Suprapubic skin (tissue), 4 donors: ENCODE data around the gene SNW1.

Experiments
- EP300 ChIP-seq: sonication (generic); formaldehyde crosslinking; IDR thresholded peaks from one replicate; pipeline ENCODE4 v1.6.1; 2017; ENCODE audit warnings: antibody characterized with exemption
- POLR2A ChIP-seq, 2 donors: fragments of 450-650 bp; IDR thresholded peaks; one replicate each; pipeline ENCODE4 v1.6.1; 2017; ENCODE audit warnings: antibody characterized with exemption in 2 of 2, mild to moderate bottlenecking in 2 of 2, moderate library complexity in 2 of 2
- POLR2AphosphoS5 ChIP-seq, 3 donors: sonication (generic); formaldehyde crosslinking; IDR thresholded peaks; one replicate each; pipeline ENCODE4 v1.6.1; 2017; ENCODE audit warnings: antibody characterized with exemption in 3 of 3
- TF ChIP-seq, protein P1 (sequence below), 2 donors: fragments of 200-600 bp in 1 of 2; fragments of 450-650 bp in 1 of 2; sonication (generic) in 1 of 2; IDR thresholded peaks; one replicate each; pipeline ENCODE4 v1.5.1; 2016 to 2019; ENCODE audit warnings: antibody characterized with exemption in 2 of 2, mild to moderate bottlenecking in 1 of 2, moderate library complexity in 1 of 2

DNA sequence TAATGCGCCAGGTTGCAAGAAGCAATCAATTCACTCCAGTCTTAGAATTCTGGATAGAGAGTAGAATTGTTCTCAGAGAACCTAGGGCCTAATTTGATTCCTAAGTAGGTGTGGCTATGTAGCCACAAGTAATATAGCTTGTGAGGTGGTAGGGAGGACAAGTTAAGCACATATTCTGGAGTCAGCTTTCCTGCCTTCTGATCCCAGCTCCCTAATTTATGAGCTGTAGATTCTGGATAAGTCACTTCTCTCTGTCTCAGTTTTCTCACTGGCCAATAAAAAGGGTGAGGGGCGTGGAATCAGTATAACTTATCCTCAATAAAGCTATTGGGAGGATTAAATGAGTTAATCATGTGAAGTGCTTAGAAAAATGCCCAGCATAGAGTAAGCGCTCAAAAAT is 3.0 kb upstream of the SNW1 start:
- TF ChIP-seq, protein P1, sequence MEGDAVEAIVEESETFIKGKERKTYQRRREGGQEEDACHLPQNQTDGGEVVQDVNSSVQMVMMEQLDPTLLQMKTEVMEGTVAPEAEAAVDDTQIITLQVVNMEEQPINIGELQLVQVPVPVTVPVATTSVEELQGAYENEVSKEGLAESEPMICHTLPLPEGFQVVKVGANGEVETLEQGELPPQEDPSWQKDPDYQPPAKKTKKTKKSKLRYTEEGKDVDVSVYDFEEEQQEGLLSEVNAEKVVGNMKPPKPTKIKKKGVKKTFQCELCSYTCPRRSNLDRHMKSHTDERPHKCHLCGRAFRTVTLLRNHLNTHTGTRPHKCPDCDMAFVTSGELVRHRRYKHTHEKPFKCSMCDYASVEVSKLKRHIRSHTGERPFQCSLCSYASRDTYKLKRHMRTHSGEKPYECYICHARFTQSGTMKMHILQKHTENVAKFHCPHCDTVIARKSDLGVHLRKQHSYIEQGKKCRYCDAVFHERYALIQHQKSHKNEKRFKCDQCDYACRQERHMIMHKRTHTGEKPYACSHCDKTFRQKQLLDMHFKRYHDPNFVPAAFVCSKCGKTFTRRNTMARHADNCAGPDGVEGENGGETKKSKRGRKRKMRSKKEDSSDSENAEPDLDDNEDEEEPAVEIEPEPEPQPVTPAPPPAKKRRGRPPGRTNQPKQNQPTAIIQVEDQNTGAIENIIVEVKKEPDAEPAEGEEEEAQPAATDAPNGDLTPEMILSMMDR (IDR thresholded peaks at IDR 0.05): no peak
- TF ChIP-seq POLR2A (IDR thresholded peaks at IDR 0.05) (no peak), EP300 (no peak), POLR2AphosphoS5 (IDR thresholded peaks at IDR 0.05) (no peak)
